Measurements from ENCODE around the gene CTNNA1.

Gene CTNNA1

DNA sequence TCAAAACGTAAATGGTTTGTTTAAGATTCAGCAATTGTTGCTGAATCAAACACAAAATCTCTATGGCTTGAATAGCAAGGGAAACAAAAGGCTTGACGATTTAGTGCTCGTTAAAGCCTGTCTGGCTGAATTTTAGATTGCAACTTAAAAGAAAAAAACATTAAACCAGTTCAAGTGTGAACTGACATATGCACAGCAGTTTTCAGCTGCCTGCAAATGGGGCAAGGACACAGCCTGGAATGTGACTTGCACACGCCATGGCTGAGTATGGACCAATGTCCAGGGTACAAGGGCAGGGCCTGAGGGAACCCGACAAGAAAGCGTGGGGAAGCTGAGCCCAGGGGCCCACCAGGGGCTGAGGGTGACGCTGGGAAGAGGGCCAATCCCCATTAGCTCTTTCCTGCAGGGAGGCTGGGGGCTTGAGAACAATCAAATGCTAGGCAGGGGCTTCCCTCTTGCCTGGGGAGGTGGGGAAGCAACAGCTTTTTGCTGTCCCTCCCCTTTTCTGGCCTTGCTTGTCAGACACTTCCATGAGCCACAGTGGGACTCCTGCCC is 211.5 kb downstream of the CTNNA1 start:
- no peak for FAIRE-seq
- DNase-seq (ENCODE audit: low spot score) = no peak

DNA sequence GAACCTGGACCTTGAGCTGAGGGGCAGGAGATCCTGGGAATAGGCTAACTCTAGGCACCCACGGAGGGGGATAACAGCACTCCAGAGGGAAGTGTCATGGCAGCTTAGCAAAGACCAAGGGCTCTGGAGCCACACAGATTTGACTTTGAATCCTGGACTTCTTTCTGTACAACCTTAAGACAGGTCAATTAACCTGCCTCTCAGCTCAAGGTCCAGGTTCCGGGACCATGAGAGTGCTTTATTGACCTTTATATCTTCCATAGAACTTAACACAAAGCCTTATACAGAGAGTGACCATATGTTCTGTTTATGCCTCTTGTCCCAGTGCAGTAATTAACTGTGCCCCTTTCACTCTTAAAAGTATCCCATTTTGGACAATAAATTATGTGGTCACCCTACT is 212.4 kb downstream of the CTNNA1 start:
- DNase-seq (ENCODE audit: low spot score) = no peak
- no peak for FAIRE-seq

DNA sequence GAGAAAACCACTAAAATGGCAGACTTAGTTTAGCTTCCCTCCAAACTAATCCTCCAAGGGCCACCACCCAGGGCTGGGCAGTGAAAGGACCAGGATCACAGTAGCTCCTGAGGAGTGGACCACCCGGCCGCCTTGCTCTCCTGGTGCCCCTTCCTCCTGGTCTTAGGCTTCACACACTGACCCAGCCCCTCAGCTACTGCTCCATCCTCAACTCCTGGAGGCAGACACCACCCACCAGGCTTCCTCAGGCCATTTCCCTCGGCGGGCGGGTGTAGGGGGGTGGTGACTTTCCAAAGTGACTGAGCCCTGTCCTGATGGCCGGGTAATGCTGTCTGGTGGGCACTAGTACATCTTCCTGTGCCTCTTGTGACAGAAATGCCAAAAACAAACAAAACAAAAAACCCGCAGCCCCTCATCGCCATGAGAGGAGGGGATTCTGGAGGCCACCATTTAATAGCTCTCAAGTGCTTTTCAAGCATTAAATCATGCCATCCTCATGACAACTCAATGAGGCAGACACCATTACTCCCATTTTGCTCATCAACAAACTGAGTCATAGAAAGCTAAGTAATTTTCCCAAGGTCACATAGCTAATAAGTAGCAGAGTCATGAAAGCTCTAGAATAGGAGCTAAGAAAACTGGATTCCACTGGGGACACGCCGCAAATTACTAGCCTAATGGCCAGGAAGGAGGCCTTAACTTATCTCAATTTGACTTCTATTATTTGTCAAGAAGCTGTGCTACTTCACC is 213.2 kb downstream of the CTNNA1 start:
- no peak for DNase-seq (ENCODE audit: low spot score)
- FAIRE-seq = no peak

DNA sequence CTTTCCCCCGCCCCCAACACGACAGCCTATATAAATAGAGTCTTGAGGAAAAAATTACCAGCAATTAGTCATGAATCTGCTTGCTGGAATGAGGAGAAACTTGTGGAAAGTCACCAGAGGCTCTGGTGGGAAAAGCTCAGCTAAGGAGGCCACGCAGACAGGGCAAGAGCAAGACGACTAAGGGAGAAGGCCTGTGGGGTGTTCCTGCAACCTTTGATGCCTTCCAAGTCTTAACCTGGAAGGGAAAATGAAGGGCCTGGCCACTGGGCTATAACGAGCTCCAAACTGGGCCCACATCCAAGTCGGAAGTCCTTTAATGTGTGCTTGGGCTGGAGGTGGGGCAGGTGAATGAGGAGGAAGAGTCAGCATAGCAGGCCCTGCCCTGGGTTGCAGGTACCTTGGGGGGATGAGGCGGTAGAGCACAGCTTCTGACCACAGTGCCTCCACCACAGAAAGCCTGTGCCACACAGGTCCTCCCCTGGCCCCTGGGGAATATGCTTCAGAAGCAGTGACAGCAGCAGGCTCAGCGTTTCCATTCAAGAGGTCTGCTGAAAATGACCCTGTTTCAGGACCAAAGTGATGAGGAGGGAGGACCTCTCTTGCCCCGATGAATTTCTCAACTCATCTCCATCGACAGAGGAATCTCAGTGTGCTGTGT is 214.7 kb downstream of the CTNNA1 start:
- FAIRE-seq (no peak), DNase-seq (ENCODE audit: low spot score) (no peak)

DNA sequence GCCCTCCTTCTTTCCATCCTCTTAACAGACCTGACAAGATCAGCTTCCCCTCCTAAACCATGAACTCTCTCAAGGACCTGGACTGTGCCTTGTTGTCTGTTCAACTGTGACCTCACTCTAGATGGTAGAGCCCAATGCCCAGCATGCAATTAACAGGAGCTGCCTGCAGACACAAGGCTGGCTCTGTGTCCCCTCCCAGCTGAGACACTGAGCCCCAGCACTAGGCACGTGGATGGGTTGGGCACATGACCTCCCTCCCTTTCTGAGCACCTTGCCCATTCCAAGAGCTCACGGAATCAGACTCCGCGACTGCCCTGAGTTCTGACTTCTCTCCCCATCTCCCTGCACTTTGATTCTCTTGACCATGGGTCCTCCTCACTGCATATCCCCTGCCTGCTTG is 215.4 kb downstream of the CTNNA1 start:
- DNase-seq (ENCODE audit: low spot score) (no peak), FAIRE-seq (no peak)

DNA sequence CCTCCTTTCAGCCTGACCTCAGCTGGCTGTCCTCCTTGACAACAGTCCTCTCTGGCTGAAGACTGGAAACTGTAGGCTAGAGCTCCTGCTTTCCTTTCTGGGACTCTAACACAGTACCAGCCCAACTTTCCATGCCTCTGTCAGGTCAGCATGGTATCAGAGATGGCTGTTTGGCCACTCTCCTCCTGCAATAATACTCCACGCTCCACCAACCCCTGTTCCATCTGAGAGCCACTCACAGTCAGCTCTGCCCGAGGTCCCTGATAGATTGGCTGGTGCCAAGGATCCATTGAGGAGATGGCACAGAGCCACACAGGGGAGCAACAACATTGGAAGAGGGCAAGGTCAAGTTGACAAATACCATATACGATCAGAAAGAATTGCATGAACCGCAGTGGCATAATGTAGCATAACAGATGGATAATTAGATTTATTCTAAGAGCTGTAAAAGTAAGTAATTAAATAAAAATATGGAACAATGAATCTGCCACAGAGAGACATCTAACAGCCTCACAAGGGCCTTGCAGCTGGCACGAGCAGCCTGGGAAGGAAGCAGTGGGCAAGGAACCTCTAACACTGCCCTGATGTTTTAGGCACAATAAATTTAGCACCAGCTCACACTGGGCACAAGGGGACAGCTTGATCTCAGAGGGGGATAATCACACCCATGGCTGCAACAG is 216.2 kb downstream of the CTNNA1 start:
- no peak for DNase-seq (ENCODE audit: low spot score)
- no peak for FAIRE-seq

DNA sequence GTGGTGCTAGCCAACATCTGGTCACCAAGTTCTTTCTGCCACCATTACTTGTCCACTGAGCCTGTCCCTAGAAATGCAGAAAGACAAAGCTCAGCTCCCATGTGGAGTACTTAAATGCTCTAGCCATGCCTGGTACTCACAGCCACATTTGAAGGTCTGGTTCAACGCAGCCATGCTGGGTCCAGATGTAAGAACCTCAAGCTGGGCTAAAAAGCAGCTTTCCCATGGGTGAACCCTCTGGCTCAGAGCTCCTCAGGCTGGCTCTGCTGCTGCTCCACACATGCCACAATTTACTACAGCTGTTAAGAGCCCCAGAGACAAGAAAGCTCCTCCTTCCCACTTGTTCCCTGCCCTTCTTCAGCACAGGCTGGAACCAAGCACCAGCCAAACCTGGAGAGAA is 219.0 kb downstream of the CTNNA1 start:
- FAIRE-seq = no peak
- no peak for DNase-seq (ENCODE audit: low spot score)

DNA sequence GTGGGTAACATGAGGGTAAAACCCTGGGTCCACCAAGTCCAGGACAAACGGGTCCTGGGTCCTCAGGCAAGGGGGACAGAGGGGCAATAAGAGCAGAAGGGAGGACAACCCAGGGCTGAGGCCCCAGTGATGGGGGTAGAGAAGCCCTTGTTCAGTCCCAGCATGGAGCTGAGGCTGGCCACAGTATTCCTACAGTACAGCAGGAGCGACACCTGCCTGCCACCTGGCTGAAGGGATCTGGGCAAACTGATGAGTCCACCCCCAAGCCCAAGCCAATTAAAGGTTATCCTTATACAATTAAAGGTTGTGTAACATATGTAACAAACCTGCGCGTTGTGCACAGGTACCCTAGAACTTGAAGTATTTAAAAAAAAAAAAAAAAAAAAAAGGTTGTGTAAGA is 219.6 kb downstream of the CTNNA1 start:
- FAIRE-seq = no peak

DNA sequence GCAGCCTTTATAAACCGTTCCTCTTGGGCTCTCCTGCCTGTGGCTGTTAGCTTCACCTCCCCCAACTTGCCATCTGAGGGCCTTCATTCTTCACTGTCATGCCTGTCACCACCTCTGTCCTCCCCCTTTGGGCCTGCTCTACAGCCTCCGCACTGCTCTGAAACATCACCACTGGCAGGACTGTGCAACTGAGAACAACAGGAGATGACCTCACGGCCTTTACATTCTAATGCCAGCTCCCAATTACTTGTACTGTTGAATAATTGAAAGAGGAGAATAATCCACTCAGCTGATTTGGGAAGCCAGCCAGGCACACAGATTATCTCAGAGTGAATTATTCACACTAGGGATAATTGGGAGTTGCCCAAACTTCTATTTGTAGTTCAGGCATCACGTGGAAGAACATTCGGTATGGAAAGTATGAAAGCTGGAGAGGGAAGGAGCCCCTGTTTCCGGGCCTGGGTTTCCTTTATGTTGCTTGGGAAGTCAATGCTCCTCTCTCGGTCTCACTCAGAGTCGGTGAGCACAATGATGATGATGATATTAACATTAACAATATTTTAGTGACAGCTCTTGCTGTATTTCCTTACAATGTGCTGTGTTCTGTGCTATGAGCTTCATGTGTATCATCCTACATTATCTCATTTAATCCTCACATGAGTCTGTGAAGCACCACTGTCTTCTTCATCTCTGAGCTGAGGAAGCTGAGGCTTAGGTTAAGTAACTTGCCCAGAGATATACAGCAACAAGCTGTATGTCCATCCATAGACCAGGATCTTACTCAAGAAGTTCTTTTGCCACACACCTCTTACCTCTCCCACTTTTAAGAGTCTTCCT is 221.2 kb downstream of the CTNNA1 start:
- FAIRE-seq (no peak), DNase-seq (ENCODE audit: low spot score) (no peak)

More for the DNA sequence above, 219.6 kb downstream of the CTNNA1 start:
- no peak for DNase-seq (ENCODE audit: low spot score)

DNA sequence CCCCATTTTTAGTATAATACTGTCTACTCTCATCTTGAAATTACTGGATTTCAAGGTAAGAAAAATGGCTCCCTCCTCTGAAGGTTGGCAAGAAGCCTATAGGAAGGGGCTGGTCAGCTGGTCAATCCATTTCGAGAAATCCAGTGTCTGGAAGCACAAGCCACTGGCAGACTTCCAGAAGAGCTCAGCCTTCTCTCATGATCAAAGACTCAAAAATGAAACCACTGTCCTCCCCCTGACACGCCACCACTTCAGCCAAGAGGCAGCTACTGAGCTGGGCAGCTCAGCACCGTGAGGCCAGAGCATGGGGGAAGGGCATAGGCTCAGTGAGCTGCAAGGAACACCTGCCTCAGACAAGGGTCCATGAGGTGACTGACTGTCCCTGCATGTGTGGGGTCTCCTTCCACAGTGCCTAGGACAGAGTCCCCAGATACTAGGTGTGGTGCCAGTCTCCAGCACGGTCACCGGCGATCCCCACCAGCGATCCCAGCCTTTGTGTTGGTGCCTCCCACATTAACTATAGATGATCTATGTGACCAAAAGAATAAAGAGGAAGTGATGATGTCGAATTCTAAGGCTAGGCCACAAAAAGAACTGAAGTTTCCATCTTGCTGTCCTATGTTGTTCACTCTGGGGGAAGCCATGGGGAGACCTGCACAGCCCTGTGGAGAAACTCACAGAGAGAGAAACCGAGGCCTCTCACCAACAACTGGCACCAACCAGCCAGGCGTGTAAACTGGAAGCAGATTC is 222.0 kb downstream of the CTNNA1 start:
- DNase-seq (ENCODE audit: low spot score) (peak; percentile 25), FAIRE-seq (no peak)

DNA sequence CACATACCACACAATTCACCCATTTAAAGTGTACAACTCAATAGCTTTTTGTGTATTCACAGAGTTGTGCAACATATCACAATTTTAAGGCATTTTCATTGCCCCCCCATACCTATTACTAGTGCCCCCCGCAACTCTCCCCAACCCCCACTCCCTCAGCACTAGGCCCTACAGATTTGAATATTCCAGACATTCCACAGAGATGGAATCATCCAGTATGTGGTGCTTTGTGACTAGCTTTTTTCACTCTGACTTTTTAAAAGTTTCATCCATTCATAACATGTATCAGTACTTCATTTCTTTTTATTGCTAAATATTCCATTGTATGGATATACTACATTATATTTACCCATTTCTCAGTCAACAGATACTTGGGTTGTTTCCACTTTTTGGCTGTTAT is 224.9 kb downstream of the CTNNA1 start:
- DNase-seq (ENCODE audit: low spot score) (peak; percentile 29), FAIRE-seq (no peak)

DNA sequence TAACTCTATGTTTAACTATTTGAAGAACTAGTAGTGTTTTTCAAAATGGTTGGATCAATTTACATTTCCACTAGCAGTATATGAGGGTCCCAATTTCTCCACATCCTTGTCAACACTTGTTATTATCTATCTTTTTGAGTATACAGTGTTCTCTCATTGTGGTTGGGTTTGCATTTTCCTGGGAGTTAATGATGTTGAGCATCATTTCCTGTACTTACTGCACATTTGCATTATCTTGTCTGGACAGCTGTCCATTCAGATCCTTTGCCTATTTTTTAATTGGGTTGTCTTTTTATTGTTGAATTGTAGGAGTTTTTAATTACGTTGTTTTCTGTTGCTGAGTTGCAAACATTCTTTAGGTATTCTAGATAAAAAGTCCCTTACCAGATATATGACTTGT is 225.4 kb downstream of the CTNNA1 start:
- FAIRE-seq = no peak
- DNase-seq (ENCODE audit: low spot score) = no peak

DNA sequence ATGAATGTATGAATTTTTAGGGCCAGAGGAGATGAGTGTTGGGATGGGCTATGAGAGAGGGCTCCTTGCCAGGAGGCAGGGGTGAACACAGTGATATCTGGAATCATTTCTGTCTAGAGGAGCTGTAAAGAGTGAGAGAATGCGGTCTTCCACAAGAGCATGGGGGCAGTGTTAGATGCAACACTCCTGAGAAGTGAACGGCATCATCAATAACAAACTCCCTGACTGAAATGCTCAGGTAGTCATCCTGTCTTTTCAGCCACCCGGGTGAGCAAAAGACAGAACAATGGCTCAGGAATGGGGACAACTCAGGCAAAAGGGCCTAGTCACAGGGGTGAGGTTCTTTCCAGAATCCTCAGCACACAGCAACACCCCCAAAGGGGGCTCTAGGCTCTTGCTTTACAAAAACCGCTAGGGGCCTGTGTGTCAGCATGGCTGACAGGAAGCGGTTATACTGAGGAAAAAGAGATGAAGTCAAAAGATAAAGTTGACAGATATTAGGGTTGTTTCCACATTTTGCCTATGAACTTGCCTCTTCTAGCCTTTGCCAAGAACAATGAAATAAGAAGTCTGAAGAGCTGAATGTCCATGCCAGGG is 226.6 kb downstream of the CTNNA1 start:
- no peak for FAIRE-seq
- DNase-seq (ENCODE audit: low spot score) = no peak

DNA sequence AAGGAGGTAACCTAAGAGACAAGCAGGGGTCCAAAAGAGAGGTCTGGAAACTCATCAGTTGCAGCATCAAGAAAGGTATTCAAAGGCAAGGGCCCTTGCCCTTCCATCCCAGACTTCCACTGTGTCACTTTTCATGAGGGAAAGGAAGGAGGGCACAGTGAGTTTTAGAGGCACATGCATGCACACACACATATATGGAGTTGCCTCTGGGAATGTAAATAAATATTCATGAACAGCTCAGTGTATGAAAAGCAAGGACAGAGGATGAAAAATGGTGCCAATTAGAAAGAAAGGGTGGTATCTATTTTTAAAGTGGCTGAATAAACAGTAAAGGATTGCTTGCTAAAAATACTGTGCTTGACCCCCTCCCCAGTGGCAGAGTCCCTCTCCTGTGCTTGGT is 227.2 kb downstream of the CTNNA1 start:
- no peak for DNase-seq (ENCODE audit: low spot score)
- no peak for FAIRE-seq

DNA sequence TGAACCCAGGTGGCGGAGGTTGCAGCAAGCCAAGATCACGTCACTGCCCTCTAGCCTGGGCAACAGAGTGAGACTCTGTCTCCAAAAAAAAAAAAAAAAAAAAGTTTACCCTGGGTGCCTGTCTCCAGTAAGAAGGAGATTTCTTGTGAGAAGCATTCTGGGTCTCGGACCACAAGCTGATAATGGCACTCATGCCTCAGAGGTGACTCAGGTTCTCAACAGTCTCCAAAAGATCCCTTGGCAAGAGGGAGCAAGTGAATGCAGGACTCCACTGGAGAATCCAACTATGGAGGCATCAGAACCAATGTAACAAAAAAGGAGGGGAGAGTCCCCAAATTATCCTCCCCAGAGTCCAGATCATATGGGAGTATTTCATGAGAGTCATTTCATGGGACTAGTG is 227.9 kb downstream of the CTNNA1 start:
- no peak for FAIRE-seq
- peak; percentile 23 for DNase-seq (ENCODE audit: low spot score)

DNA sequence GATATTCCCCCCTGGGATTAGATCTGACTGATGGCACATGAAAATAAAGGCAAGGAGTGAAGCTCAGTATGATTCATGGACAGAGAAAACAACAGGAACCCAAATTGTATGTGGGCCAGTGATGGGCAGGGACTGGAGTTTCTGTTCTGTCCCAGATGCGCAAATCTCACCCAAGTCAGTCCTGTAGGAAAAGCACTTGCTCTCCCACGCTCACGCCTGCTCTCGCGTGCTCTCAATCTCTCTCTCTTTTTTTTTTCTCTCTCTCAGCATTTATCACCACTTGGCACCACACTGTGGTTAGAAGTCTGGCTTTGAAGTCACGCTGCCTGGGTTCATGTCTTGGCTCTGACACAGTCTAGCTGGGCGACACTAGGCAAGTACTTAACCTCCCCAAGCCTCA is 228.4 kb downstream of the CTNNA1 start:
- FAIRE-seq = no peak

DNA sequence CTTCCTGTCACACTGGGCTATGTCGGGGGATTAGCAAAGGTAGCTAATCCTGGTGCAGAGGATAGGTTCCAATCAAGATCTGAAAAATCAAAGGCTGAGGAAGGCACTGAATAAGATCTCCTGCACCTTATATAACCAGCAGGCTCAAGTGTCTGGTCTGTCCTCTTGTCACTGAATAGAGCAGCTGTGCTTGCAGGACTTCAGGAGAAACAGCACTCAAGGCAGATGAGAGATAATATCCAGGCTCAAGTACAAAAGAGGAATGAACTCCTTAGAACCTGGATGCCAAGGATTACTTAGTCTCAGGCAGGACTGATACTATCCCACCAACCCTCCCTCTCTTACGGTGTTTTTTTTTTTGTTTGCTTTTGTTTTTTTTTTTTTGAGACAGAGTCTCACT is 230.8 kb downstream of the CTNNA1 start:
- no peak for FAIRE-seq
- no peak for DNase-seq (ENCODE audit: low spot score)

More for the DNA sequence above, 228.4 kb downstream of the CTNNA1 start:
- no peak for DNase-seq (ENCODE audit: low spot score)
